ENCODE data around the gene NAB1. TPM values are rescaled to one million over a fixed set of nuclear protein-coding genes. Genes with fewer than 3 reads are reported as not detected.

NAB1 gene
- total RNA-seq, 1 experiment from 2014 or later: 32.6 TPM

DNA sequence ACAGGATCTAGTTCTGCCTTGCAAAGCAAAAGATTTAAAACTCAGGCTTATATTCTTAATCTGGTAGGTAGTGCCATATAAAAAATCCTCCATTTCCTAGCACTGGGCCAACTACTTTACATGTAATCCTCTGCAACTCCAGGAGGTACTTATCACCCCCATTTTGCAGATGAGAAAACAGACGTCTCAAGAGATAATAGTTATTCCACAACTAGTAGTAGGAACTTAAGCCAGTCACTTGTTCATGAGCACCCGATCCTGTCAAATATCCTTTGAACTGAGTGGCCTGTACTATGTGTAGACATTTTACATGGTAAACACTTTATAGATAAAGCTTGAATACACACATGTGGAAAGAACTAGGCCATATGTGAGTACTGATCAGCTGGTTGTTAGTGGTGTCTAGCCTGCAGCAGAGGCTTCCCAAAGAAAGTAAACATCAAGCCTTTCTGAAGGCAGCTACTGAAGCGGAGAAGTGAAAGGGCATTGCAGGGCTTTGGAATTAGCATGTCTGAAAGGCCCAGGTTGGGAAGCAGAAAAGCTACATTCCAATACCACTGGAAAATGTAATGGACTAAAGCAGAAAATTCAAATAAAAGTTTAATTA, 48.0 kb downstream of the NAB1 start:
- no peak for TF ChIP-seq EZH2 (IDR thresholded peaks at IDR 0.05; ENCODE audit: borderline replicate concordance, low read depth, low read length, poor library complexity, severe bottlenecking)
- no peak for TF ChIP-seq CTCF (conservative IDR thresholded peaks at IDR 0.05; ENCODE audit: low read depth, low read length)
- ChIA-PET CTCF (no interaction called here), POLR2A (ENCODE audit: low non-redundant PET) (no interaction called here)
- BruUV-seq (replicated peaks): no TSS peak
- Histone ChIP-seq H3K27me3 (replicated peaks; ENCODE audit: insufficient read depth, low read depth, low read length, poor library complexity) (no peaks in the 10 kb centered on the region), H3K27ac (ENCODE audit: low read depth, low read length, poor library complexity, severe bottlenecking) (no peak overlapping the region), H3K4me3 (ENCODE audit: low read depth, low read length, poor library complexity, severe bottlenecking) (no peak overlapping the region), H3K36me3 (ENCODE audit: insufficient read depth, low read length, poor library complexity, severe bottlenecking) (no peaks in the 10 kb centered on the region), H3K9me3 (ENCODE audit: low read depth, low read length, poor library complexity, severe bottlenecking) (no peaks in the 10 kb centered on the region), H3K4me1 (ENCODE audit: insufficient read depth, low read length, poor library complexity, severe bottlenecking) (no peaks in the 10 kb centered on the region)
- no peak for DNase-seq (ENCODE audit: low spot score)
- intact Hi-C loops (cut with micrococcal nuclease; ENCODE audit: unreplicated experiment): no loop called here

DNA sequence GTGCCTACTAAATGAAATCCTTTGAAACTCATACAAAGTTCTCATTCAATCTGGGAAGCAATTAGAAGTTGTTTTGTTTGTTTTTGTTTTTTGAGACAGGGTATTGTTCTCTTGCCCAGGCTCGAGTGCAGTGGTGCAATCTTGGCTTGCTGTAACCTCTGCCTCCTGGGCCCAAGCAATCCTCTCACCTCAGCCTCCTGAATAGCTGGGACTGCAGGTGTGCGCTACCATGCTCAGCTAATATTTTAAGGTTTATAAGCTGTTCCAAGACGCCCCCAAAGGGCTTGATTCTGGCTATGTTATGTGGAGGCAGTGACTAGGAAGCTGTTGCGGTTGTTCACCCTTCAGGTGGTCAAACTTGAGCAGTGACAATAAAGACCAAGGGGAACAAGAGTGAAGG, 48.5 kb downstream of the NAB1 start:
- Histone ChIP-seq H3K27me3 (replicated peaks; ENCODE audit: insufficient read depth, low read depth, low read length, poor library complexity) (no peaks in the 10 kb centered on the region), H3K4me1 (ENCODE audit: insufficient read depth, low read length, poor library complexity, severe bottlenecking) (no peaks in the 10 kb centered on the region), H3K36me3 (ENCODE audit: insufficient read depth, low read length, poor library complexity, severe bottlenecking) (no peaks in the 10 kb centered on the region), H3K4me3 (ENCODE audit: low read depth, low read length, poor library complexity, severe bottlenecking) (no peak overlapping the region), H3K9me3 (ENCODE audit: low read depth, low read length, poor library complexity, severe bottlenecking) (no peaks in the 10 kb centered on the region), H3K27ac (ENCODE audit: low read depth, low read length, poor library complexity, severe bottlenecking) (no peak overlapping the region)
- ChIA-PET CTCF (no interaction called here), POLR2A (ENCODE audit: low non-redundant PET) (no interaction called here)
- no peak for DNase-seq (ENCODE audit: low spot score)
- intact Hi-C loops (cut with micrococcal nuclease; ENCODE audit: unreplicated experiment): no loop called here
- no TSS peak for BruUV-seq (replicated peaks)
- TF ChIP-seq CTCF (conservative IDR thresholded peaks at IDR 0.05; ENCODE audit: low read depth, low read length) (no peak), EZH2 (IDR thresholded peaks at IDR 0.05; ENCODE audit: borderline replicate concordance, low read depth, low read length, poor library complexity, severe bottlenecking) (no peak)

- intact Hi-C loops (cut with micrococcal nuclease; ENCODE audit: unreplicated experiment): no loop called here
- no TSS peak for BruUV-seq (replicated peaks)
- no peaks in the 10 kb centered on the region for H3K4me1 ChIP-seq (ENCODE audit: insufficient read depth, low read length, poor library complexity, severe bottlenecking)
- ChIA-PET CTCF (no interaction called here), POLR2A (ENCODE audit: low non-redundant PET) (no interaction called here)
- TF ChIP-seq CTCF (conservative IDR thresholded peaks at IDR 0.05; ENCODE audit: low read depth, low read length): peak; percentile 40
- no peak for TF ChIP-seq EZH2 (IDR thresholded peaks at IDR 0.05; ENCODE audit: borderline replicate concordance, low read depth, low read length, poor library complexity, severe bottlenecking)
- H3K27me3 ChIP-seq (replicated peaks; ENCODE audit: insufficient read depth, low read depth, low read length, poor library complexity): no peaks in the 10 kb centered on the region
- H3K36me3 ChIP-seq (ENCODE audit: insufficient read depth, low read length, poor library complexity, severe bottlenecking): no peaks in the 10 kb centered on the region
- H3K9me3 ChIP-seq (ENCODE audit: low read depth, low read length, poor library complexity, severe bottlenecking): no peaks in the 10 kb centered on the region
- no peak for DNase-seq (ENCODE audit: low spot score)
- no peak overlapping the region for H3K4me3 ChIP-seq (ENCODE audit: low read depth, low read length, poor library complexity, severe bottlenecking)
- H3K27ac ChIP-seq (ENCODE audit: low read depth, low read length, poor library complexity, severe bottlenecking): no peak overlapping the region
Measured at GRCh38 chr2:190698895-190699294, 50.0 kb downstream of the NAB1 start.
